Subcutaneous adipose tissue (tissue), 4 donors: ENCODE measurements around the gene TSC22D1. TPM values are rescaled to one million over a fixed set of nuclear protein-coding genes. Genes with fewer than 3 reads are reported as not detected.

ENCODE experiments used
- total RNA-seq, 4 donors: library from RNA; depleted of rRNA; stranded (reverse); fragments of >200 nt; gene quantifications; one replicate each; pipeline ENCODE4 v1.1.0, GENCODE V29; 2016
- TF ChIP-seq, protein P1 (sequence below): fragments of 450-650 bp; IDR thresholded peaks from one replicate; pipeline ENCODE4 v1.5.1; 2016; ENCODE audit warnings: low read depth, mild to moderate bottlenecking, control low read depth, antibody characterized with exemption, moderate library complexity

TSC22D1 gene
- total RNA-seq, 4 donors from 2014 or later: 77.0 to 182 (median 92.1) TPM

DNA sequence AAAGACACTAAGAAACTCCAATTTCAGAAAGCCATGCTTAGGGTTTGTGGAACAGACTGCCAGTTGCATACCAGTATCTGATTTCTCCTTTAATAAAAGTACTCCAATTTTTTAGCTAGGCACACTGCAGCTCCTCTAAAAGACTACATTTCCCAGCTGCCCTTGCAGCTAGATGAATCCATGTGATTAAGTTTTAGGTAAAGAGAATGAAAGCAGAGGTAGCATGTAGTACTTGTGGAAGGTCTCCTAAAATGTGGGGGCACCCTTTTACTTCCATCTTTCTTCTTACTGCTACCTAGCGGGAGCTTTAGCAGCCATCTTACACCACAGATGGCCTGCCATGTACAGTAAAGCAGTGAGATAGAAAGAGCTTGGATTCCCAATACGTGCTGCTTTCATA is 33.0 kb upstream of the TSC22D1 start:
- TF ChIP-seq, protein P1, sequence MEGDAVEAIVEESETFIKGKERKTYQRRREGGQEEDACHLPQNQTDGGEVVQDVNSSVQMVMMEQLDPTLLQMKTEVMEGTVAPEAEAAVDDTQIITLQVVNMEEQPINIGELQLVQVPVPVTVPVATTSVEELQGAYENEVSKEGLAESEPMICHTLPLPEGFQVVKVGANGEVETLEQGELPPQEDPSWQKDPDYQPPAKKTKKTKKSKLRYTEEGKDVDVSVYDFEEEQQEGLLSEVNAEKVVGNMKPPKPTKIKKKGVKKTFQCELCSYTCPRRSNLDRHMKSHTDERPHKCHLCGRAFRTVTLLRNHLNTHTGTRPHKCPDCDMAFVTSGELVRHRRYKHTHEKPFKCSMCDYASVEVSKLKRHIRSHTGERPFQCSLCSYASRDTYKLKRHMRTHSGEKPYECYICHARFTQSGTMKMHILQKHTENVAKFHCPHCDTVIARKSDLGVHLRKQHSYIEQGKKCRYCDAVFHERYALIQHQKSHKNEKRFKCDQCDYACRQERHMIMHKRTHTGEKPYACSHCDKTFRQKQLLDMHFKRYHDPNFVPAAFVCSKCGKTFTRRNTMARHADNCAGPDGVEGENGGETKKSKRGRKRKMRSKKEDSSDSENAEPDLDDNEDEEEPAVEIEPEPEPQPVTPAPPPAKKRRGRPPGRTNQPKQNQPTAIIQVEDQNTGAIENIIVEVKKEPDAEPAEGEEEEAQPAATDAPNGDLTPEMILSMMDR: no peak

DNA sequence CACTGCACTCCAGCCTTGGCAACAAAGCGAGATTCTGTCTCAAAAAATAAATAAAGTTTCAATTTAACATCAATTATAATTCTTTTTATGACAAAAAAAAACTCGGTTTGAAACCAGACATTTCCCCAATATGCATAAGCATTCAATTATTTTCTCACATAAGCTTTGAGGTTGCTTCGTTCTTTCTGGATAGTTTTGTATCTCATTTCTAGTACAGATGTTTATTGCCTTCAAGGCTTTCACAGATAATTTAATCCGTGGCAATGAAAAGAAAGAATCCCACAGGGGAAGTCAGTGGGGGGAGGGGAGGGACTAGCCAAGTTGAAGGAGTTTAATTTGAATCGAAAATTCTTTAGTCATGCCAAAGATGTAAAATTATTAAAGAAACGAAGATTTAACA is 29.6 kb upstream of the TSC22D1 start:
- TF ChIP-seq, protein P1: no peak

DNA sequence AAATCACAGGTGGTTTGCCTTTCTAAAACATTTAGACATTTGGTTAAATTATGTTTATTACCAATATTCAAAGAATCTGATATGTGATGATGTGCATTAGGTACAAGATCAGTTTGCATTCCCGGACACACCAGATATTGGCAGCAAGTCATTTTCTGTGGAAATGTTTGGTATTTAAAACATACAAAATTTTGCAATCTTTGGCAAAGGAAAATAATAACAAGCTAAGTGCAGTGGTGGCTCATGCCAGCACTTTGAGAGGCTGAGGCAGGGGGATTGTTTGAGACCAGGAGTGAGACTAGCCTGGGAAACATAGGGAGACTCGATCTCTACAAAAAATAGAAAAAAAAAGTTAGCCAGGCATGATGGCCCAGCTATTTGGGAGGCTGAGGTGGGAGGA is 29.1 kb upstream of the TSC22D1 start:
- TF ChIP-seq, protein P1: no peak

DNA sequence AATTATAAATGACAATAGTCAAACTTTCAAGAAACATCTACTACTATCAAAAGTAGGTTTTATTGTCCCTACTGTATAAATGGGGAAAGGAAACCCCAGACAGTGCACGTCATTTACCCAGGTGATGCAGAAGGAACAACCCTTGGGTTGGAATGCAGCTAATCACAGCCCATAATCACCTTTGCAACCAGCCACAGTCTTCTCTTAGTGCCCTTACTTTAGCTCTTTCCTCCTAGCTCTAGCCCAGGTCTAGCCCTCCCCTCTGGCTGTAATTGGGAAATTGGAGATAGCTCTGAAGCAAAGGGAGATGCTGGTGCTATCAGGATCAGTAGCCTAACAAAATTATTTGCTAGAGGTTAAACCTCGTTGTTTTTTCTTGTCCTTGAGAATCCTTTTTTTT is 25.5 kb upstream of the TSC22D1 start:
- TF ChIP-seq, protein P1: no peak

DNA sequence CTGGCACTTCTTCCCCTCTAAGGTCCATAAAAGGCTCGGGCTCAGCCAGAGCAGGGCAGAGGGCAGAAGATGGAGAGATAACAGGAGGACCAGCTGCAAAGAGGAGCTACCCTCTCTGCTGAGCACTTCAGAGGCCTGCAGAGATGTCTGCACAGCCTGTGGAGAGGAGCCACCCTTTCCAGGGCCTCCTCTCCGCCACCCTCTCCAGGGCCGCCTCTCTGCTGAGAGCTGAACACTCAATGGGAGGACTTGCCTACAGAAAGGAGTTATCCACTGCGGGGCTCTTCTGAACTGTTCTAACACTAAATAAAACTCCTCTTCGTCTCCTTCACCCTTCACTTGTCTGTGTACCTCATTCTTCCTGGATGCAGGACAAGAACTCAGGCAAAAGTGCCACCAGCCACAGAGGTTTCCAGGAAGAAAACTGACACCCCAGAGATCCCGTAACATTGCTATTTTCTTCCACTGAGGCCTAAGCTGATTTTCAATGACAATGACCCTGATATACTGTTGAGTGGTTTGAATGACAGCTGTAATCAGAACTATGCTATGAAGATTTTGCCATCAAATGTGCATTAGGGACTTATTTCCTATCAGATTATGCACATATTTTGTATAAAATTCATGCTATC is 16.2 kb upstream of the TSC22D1 start:
- TF ChIP-seq, protein P1: no peak

DNA sequence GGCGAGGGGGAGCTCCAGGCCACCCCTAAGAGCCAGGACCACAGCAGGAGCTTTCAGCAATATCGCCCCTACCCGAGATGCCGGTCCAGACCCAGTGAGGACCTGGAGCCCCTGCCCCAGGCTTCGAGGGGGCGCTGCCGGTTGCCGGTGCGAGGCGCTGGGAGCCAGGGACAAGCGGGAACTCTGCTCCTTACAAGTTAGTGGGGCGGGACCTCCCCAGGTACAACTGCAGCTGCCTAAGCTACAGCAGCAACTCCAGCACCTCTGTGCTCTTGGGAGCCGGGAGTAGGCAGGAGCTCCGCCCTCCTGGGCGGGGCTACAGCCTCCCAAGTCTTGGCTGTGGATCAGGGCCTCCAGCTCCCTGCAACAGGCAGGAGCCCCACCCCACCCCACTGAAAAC is 15.2 kb upstream of the TSC22D1 start:
- TF ChIP-seq, protein P1: no peak

DNA sequence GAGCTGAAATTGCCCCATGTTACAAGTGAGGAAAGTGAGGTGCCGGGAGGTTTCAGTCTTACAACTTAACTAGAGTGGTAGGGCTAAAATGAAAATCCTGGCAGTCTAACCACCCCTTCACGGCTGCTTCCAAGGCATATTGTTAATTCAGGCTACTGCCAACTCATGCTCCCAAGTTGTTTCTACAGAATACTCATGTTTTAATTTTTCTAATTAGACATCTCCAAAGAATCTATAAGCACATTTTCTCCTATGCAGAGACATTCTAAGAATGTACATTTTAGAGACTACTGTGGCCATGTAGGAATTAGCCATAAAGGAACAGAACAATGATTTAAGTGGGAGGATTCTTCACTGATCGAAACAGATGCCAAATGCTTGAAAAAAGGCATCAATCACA is 7.0 kb upstream of the TSC22D1 start:
- TF ChIP-seq, protein P1: no peak
